HepG2 (cell line): ENCODE results near the gene KIF3A. TPM values are rescaled to one million over a fixed set of nuclear protein-coding genes. Genes with fewer than 3 reads are reported as not detected.
A peak's percentile ranks its signal among the peaks of the same experiment; 100 is the strongest.

ENCODE experiments used
- AGO1 ChIP-seq: fragments of 200-400 bp; formaldehyde crosslinking; IDR thresholded peaks from 2 replicates; pipeline ENCODE4 v1.6.1; 2017; ENCODE audit warnings: mild to moderate bottlenecking, low read depth, low read length, moderate library complexity; ENCODE audit not compliant: poor library complexity, severe bottlenecking
- ATAD3A ChIP-seq: sonication (generic); formaldehyde crosslinking; IDR thresholded peaks from 2 replicates; pipeline ENCODE4 v1.4.0; 2020; ENCODE audit warnings: missing genetic modification reagents
- ATF1 ChIP-seq: IDR thresholded peaks from 2 replicates; pipeline ENCODE4 v1.6.1; 2016; ENCODE audit warnings: mild to moderate bottlenecking, control low read depth
- CREBL2 ChIP-seq: sonication (generic); formaldehyde crosslinking; IDR thresholded peaks from 2 replicates; pipeline ENCODE4 v1.8.1; 2023; ENCODE audit warnings: missing genetic modification reagents, mild to moderate bottlenecking, borderline replicate concordance
- FOSL2 ChIP-seq: sonication (generic); formaldehyde crosslinking; IDR thresholded peaks from 2 replicates; pipeline ENCODE4 v1.4.0; 2020; ENCODE audit warnings: missing genetic modification reagents
- HNF4A ChIP-seq: sonication (generic); formaldehyde crosslinking; IDR thresholded peaks from 2 replicates; pipeline ENCODE4 v1.4.0; 2020; ENCODE audit warnings: missing genetic modification reagents
- HNRNPH1 ChIP-seq: fragments of 200-400 bp; formaldehyde crosslinking; optimal IDR thresholded peaks from 2 replicates; pipeline ENCODE3; 2017; ENCODE audit warnings: mild to moderate bottlenecking, low read depth, low read length
- HNRNPL ChIP-seq: fragments of 200-400 bp; formaldehyde crosslinking; IDR thresholded peaks from 2 replicates; pipeline ENCODE4 v1.6.1; 2017; ENCODE audit warnings: mild to moderate bottlenecking, low read depth, low read length
- LBX2 ChIP-seq: sonication (generic); formaldehyde crosslinking; IDR thresholded peaks from 2 replicates; pipeline ENCODE4 v1.5.0; 2020; ENCODE audit warnings: missing genetic modification reagents, mild to moderate bottlenecking, borderline replicate concordance
- MEIS2 ChIP-seq: sonication (generic); formaldehyde crosslinking; IDR thresholded peaks from 2 replicates; pipeline ENCODE4 v1.9.0; 2021; ENCODE audit warnings: mild to moderate bottlenecking, missing genetic modification reagents
- MIXL1 ChIP-seq: IDR thresholded peaks from 2 replicates; pipeline ENCODE4 v1.6.1; 2016
- NCOA2 ChIP-seq: sonication (generic); formaldehyde crosslinking; IDR thresholded peaks from 2 replicates; pipeline ENCODE4 v1.8.0; 2022; ENCODE audit warnings: inconsistent platforms
- NFRKB ChIP-seq: fragments of 450-650 bp; IDR thresholded peaks from 2 replicates; pipeline ENCODE4 v1.6.1; 2017
- PBX3 ChIP-seq: sonication (generic); formaldehyde crosslinking; IDR thresholded peaks from 2 replicates; pipeline ENCODE4 v1.8.1; 2023; ENCODE audit warnings: missing genetic modification reagents, inconsistent platforms, borderline replicate concordance
- SNAPC4 ChIP-seq: sonication (generic); formaldehyde crosslinking; IDR thresholded peaks from 2 replicates; pipeline ENCODE4 v1.4.0; 2020; ENCODE audit warnings: mild to moderate bottlenecking, missing genetic modification reagents
- SP140L ChIP-seq: sonication (generic); formaldehyde crosslinking; IDR thresholded peaks from 2 replicates; pipeline ENCODE4 v1.4.0; 2020; ENCODE audit warnings: missing genetic modification reagents, borderline replicate concordance
- TOPORS ChIP-seq: sonication (generic); formaldehyde crosslinking; IDR thresholded peaks from 2 replicates; pipeline ENCODE4 v1.8.0; 2023; ENCODE audit warnings: mild to moderate bottlenecking, missing genetic modification reagents
- U2AF1 ChIP-seq: fragments of 200-400 bp; formaldehyde crosslinking; optimal IDR thresholded peaks from 2 replicates; pipeline ENCODE3; 2017; ENCODE audit warnings: mild to moderate bottlenecking, low read depth, low read length
- ZNF232 ChIP-seq: sonication (generic); formaldehyde crosslinking; IDR thresholded peaks from 2 replicates; pipeline ENCODE4 v1.4.0; 2020; ENCODE audit warnings: missing genetic modification reagents, borderline replicate concordance
- ZNF367 ChIP-seq: sonication (generic); formaldehyde crosslinking; IDR thresholded peaks from 2 replicates; pipeline ENCODE4 v1.4.0; 2020; ENCODE audit warnings: missing genetic modification reagents, borderline replicate concordance
- ZNF484 ChIP-seq: sonication (generic); formaldehyde crosslinking; IDR thresholded peaks from 2 replicates; pipeline ENCODE4 v1.5.1; 2020; ENCODE audit warnings: mild to moderate bottlenecking, low read depth, missing genetic modification reagents, borderline replicate concordance
- ZNF788 ChIP-seq: sonication (generic); formaldehyde crosslinking; IDR thresholded peaks from 2 replicates; pipeline ENCODE4 v1.5.0; 2020; ENCODE audit warnings: mild to moderate bottlenecking, missing genetic modification reagents, borderline replicate concordance
- polyA plus RNA-seq, 8 experiments: library from polyadenylated mRNA; depleted of rRNA in 3 of 8; stranded (reverse) in 7 of 8; unstranded in 1 of 8; fragments of >200 nt; fragmentation: Illumina TruSeq in 4 of 8; extraction: Trizol in 4 of 8; gene quantifications; 2 replicates each; pipeline versions ENCODE4 v1.2.1 to v1.2.3, GENCODE V29; 2011 to 2016; ENCODE audit warnings: low read depth in 4 of 8, missing spikeins in 1 of 8, mixed read lengths in 1 of 8; ENCODE audit not compliant: insufficient read depth in 1 of 8
- total RNA-seq, 5 experiments: library from RNA; depleted of rRNA; stranded (reverse); fragments of >200 nt; fragmentation: Illumina TruSeq; extraction: Trizol; gene quantifications; 2 replicates each; pipeline ENCODE4 v1.2.3, GENCODE V29; 2016; ENCODE audit warnings: low read depth in 1 of 5

The KIF3A gene
- total and polyA plus RNA-seq, 2 of the 13 experiments (the other 11 are each of a cell fraction or from before 2014, with no cell fraction given) = 2.3 to 8.4 TPM

- TF ChIP-seq MEIS2 (CRISPR knock-in tag) (0 out of 2 replicates have a peak, but pooled peaks have one; percentile 71), ZNF232 (CRISPR knock-in tag) (peak; percentile 71; the same call in 1 of the 2 replicates), ATAD3A (no peak), HNRNPL (no peak), TOPORS (CRISPR knock-in tag) (no peak), ZNF367 (no peak), CREBL2 (peak; percentile 66; the same call in 1 of the 2 replicates), MIXL1 (CRISPR knock-in tag) (no peak), SP140L (CRISPR knock-in tag) (no peak), ZNF484 (CRISPR knock-in tag) (no peak; the same call in 1 of the 2 replicates), ZNF788 (CRISPR knock-in tag) (no peak; the same call in 1 of the 2 replicates), SNAPC4 (no peak), U2AF1 (no peak), ATF1 (CRISPR knock-in tag) (no peak), PBX3 (CRISPR knock-in tag) (no peak), NFRKB (no peak), LBX2 (CRISPR knock-in tag) (peak; percentile 72; the same call in 1 of the 2 replicates), NCOA2 (CRISPR knock-in tag) (no peak; the same call in 1 of the 2 replicates), AGO1 (no peak), HNF4A (CRISPR knock-in tag) (no peak), HNRNPH1 (no peak), FOSL2 (CRISPR knock-in tag) (peak; percentile 7; the same call in 1 of the 2 replicates)
These were observed at the start of gene KIF3A (continued) for GRCh38 chr5:132736853-132737833.
